GM18502 (cell line): ENCODE data around the gene SNAPC4.
"Not testable (repeated sequence)": the region's sequence is repeated elsewhere in the genome, so short reads cannot be mapped to it uniquely, and the experiment has no call there.

ENCODE experiments used
- ATAC-seq: cut with Tn5 transposase; IDR thresholded peaks from one replicate; pipeline ENCODE4 v1.9.1; 2021; ENCODE audit warnings: mild to moderate bottlenecking; ENCODE audit not compliant: unreplicated experiment, poor library complexity

Gene SNAPC4

GRCh38 chr9:136359774-136360718 lies 39.9 kb downstream of the SNAPC4 start:
- ATAC-seq: no peak

- no peak for ATAC-seq
Measured at GRCh38 chr9:136358888-136359287, 41.1 kb downstream of the SNAPC4 start.

GRCh38 chr9:136358016-136358415 lies 42.0 kb downstream of the SNAPC4 start:
- ATAC-seq: no peak

GRCh38 chr9:136357202-136357725 lies 42.7 kb downstream of the SNAPC4 start:
- no peak for ATAC-seq

- ATAC-seq: no peak
Measured at GRCh38 chr9:136355616-136356557, 44.1 kb downstream of the SNAPC4 start.

- no peak for ATAC-seq
Measured at GRCh38 chr9:136354592-136355085, 45.3 kb downstream of the SNAPC4 start.

- ATAC-seq: no peak
Measured at GRCh38 chr9:136353757-136354488, 46.0 kb downstream of the SNAPC4 start.

- ATAC-seq: no peak
Measured at GRCh38 chr9:136353088-136353487, 46.9 kb downstream of the SNAPC4 start.

GRCh38 chr9:136352682-136353081 lies 47.3 kb downstream of the SNAPC4 start:
- ATAC-seq: no peak

GRCh38 chr9:136351868-136352267 lies 48.1 kb downstream of the SNAPC4 start:
- ATAC-seq: not testable (repeated sequence)

GRCh38 chr9:136351252-136351800 lies 48.6 kb downstream of the SNAPC4 start:
- ATAC-seq: no peak
